Fibroblast of upper back skin (primary cell): ENCODE measurements around the gene LRRC32.
A peak's percentile ranks its signal among the peaks of the same experiment; 100 is the strongest.
"Not testable (repeated sequence)": the region's sequence is repeated elsewhere in the genome, so short reads cannot be mapped to it uniquely, and the experiment has no call there.

Experiments used
- DNase-seq: peaks from one replicate; pipeline ENCODE4 v3.0.0-alpha.2; 2013

LRRC32 gene

DNA sequence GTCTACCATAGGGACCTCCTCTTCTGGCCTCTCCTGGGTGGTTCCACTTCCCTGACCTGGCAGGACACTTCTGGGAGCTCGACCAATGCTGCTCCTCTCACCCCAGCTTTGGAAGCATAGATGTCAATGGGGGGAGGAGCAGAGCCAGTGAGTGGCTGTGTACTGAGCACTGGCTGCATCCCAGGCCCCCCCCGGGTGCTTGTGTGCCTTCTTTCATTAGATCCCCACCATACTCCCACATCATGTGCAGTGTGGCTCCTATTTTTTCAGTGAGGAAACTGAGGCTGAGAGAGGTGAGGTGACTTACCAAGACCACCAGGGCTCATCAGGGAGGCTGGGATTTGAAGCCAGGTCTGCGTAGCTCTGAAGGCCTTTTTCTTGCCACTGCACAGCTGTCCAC, 44.3 kb downstream of the LRRC32 start:
- DNase-seq: no peak

DNA sequence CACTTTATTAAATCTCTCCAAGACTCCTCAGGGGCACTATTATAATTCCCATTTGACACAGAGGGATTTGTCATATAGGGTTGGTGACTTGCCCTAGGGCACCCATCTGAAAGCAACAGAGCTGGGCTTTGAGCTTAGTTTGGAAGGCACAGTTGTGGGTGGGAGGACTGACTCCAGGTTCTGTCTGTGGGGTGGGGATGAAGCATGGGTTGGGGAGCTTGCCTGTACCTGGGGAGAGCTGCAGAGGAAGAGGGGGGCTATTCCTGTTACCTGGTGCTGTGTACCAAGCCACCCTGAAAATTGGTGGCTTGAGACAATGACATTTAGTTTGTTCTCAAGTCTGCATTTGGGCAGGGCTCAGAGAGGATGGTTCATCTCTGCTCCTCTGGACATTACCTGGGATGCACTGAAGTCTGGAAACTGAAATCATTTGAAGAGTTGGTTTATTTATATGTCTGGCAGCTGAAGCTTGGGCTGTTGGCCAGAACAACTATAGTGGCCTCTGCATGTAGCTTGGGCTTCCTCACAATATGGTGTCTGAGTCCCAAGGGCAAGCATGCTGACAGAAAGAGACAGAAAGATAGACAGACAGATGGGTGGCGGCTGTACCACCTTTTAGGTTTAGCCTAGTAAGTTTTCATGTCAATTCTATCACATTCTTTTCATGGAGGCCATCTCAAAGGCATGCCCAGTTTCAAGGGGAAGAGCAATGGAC, 44.9 kb downstream of the LRRC32 start:
- no peak for DNase-seq

DNA sequence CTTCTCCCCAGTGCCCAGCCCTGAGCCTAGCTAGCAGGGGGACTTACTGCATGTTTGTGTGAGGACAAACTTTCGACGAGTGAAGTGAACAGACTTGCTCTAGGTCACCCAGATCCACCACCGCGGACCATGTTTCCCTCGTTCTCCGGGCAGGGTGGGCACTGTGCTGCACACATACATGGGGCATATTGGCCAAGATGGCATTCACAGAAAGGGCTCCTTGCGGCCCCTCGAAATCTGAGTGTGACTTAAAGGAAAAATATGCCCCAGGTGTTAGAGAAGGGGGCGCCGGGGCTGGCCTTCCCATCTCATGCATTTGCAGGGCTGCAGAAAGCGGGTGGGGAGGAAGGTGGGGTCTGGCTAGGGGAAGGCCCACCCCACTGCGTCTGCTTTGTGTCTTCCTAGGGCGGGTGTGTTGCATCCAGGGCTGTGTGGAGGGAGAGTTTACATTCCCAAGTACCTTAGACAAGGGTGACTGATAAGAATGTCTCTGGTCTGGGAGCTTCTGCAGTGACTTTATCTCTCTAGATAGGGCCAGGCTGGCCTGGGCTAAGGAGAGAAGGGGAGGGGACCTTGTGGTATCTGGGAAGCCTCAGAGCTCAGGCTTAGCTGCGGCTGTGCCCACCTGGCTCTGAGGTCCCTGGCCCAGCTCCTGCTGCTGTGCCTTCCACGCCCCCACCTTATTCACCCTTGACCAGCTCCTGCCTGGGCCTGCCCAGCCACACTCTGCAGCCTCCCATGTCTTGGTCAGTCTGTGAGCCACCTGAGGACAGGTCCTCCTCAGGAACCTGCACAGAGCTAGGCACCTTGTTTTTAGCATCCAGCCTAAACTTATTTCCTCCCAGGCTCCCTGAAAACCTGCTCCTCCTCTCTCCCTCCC, 45.8 kb downstream of the LRRC32 start:
- DNase-seq: no peak

DNA sequence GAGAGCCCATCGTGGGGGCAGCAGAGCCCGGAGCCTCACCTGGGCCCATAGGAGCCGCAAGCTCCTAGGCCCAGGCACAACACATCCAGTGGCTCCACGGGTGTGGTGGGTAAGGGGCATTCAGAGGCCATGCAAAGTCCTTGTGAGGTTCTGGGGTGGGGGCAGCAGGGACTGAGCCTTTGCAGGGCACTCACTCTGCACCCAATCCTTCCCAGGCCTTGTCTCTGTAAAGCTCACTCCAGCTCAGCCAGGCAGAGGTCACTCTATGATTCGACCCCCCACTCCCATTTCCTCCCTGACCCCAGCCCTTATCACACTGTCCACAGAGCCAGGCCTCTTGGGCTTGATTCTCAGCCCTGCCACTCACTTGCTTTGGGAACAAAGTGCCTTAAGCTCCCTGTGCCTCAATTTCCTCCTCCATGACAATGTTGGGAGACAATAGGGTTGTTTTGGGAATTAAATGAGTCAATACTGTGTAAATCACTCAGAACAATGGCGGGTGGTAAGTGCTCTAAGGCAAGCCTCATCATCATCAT, 46.6 kb downstream of the LRRC32 start:
- no peak for DNase-seq

DNA sequence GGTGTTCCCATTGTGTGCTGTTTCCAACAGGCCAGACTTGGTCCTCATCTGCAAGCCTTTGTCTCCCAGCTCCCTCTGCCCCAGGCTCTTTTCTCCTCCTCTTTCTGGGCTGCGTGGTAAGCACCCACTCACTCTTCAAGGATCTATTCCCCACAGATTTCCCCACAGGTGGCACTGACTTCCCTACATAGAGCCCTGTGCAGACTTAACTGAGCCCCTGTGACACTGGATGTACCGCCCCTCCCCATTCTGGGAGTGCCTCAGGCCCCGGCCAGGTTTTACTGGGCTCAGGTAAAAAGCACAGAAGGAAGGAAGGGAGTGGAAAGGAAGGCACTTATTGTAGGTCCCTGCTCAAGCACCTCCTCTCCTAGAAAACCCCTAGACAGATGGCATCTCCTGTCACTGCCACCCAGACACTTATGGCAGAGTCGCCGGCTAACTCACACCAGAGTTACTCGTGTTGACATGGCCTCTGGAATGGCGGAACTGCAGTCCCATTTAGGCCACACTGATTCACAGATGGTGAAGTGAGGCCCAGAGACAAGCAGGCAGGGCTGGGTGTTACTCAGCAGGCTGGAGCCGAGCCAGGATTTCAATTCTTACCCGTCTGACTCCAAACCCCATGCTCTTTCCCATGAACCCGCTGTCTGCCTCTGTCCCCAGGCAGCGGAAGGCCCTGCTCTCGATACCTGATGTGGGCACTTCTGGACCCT, 47.2 kb downstream of the LRRC32 start:
- peak; percentile 68 for DNase-seq

DNA sequence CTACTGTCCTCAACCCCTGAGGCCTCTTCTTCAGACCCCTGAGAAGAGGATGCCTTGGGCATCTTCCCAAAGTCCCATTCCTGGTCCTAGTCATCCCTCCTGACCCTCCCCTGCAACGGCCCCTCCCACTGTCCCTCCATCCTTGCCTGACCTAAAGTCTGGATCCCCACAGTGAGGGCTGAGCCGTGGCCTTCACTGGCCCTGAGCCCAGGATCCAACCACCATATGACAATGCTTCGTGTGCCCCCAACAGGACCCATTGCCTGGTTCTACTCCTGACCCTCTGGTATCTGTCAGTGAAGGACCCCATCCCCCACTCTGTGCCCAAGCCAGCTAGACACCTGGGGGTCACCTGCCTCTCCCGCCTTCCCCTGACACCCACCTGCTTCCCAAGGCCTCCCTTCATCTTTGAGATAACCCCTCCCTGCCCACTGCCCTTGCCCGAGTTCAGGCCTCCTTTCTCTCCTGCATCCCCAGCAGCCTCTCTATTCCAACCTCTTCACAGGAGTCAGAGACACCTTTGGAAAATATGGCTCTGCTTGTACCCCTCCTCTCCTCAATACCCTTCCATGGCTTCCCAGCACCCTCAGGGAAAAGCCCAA, 48.0 kb downstream of the LRRC32 start:
- no peak for DNase-seq

DNA sequence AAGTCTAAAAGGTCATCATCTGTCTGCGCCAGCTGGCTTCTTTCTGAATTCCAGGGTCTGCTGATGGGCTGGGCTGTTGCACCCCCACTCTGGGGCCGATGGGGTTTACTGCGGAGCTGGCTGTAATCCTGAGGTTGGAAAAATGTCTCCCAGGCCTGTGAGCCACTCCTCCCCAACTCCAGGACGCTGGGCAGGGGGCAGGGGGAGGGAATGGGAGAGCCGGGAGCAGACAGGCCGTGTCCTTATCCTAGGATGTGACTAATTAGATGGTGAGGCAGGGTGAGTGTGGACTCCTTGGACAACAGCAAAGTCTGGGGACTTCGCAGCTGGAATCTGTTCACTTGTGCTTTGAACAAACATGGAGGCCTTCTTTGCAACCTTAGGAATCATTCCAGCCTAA, 48.7 kb downstream of the LRRC32 start:
- peak; percentile 85 for DNase-seq

DNA sequence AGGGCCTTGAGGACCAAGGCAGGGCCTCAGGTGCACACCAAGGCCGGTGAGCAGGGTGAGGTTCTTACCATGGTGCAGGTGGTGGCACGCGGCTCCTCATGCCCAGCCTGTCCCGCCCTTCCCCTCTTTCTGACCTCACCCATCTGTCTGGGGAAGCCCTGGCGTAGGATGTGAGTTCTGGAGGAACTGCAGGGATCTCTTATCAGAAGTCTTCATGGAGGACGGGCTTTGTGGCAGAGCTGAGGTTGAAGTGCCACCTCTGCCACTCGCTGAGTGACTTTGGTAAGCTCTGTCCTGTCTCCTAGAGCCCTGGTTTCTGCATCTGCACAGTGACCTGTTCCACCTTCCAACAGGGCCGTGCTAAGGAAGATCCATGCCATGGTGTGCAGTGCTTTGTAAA, 49.1 kb downstream of the LRRC32 start:
- no peak for DNase-seq

DNA sequence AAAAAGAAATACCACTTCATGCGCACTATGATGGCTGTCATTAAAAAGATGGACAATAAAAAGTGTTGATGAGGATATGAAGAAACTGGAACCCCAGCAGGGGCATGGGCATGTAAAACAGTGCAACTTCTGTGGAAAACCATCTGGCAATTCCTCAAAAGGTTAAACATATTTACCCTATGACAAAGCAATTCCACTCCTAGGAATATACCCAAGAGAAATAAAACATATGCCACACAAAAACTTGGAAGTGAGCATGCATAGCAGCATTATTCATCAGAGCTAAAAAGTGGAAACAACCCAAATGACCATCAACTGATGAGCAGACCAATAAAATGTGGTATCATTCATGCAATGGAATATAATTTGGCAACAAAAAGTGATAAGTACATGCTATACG, 50.1 kb downstream of the LRRC32 start:
- peak; percentile 96 for DNase-seq

DNA sequence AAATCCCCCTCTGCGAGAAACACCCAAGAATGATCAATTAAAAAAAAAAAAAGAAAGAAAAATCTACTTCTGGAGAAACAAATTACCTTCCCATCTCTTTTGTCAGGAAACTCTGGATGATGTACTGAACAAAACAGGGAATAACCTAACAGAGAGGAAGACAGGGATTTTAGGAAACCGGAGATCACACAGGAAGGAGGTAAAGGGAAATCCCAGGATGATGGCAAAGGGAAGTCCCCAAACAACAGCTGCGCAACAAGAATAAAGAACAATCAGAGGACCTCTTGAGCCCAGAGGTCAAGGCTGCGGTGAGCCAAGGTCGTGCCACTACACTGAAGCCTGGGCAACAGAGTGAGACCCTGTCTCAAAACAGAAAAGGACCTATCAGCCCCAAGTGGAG, 50.7 kb downstream of the LRRC32 start:
- DNase-seq: not testable (repeated sequence)

DNA sequence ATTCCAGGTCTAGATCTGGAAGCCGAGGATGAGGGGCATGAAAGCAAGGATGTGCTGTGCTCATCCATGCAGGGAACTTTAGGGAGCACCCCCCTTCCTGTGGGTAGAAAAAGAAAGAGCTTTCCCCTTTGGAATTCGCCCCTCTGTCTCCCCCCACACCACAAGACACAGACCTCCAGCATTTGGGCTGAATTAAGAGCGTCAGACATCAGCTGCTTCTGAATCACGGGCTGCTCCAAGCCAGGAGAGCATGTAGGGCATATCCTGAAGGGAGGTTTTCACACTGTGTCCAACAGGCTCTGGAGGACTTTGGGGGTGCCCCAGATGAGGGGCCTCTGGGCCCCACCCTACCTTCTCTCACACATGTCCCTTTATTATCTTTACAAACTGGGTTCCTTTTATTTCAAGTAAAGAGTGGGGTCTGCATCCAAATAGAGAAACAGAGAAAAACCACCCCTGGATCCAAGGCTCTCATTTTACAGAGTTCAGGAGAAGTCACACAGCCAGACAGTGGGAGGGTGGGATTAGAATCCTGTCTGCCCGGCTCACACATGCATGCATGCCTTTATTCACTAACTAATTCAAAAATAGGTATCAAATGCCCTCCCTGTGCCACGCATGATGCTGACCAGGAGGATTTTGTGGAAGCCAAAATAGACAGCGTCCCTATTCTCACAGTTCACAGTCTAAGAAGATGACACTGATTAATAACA, 52.8 kb downstream of the LRRC32 start:
- DNase-seq: peak; percentile 95

DNA sequence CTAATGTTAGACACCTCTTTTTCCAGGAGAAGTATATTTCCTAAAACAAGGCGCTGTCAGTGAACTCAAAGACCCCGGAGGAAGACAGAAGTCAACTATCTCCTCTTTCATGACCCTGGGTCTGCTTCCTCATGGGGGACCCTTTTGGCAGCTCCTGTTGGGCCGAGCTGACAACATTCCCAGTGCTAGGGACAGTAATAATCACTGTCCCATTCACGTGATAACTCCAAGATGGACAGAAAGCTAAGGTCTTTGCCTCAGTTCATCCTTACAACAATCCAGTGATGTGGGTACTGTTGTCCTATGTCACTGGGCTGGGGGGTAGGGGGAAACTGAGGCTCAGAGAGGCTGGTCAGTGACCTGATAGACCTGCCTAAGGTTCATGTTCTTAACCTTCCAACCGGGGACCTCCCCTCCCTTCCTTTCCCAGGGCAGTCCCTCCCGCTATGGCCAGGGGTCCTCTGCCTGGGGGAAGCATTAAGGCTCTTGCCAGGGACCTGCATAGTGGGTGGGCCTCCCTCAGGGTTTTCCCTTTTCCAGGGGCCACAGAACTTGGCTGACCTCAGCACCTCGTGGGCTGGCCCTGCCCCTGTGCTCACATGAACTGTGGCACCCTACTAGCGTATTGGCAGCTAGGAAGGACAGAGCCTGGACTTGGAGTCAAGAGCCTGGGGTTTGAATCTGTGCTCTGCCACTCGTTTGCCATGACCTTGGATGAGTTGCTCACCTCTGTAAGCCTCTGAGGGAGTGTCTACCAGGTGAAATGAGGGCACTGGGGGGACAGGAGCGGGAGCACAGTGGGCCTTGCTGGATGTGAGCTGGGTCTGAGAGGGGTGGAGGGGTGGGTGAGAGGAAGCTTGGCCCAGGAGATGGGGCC, 53.6 kb downstream of the LRRC32 start:
- no peak for DNase-seq

DNA sequence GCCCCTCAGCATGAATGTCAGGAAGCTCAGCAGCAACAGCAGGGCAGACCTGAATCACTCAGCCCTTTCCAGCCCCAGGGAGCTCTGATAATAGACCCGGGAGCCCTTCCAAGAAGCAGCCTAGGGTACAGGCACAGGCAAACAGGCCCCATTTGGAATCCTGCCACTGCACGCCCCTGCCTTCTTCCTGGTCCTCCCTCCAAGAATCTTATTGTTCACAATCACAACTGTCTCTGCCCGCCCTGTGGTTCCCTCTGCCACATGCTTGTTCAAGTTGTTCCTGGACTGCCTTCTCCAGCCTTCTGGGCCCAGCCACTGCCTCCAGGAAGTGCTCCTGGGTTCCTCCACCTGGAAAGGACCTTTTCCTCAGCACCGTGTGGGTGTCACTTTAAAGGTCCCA, 54.6 kb downstream of the LRRC32 start:
- DNase-seq: peak; percentile 84

DNA sequence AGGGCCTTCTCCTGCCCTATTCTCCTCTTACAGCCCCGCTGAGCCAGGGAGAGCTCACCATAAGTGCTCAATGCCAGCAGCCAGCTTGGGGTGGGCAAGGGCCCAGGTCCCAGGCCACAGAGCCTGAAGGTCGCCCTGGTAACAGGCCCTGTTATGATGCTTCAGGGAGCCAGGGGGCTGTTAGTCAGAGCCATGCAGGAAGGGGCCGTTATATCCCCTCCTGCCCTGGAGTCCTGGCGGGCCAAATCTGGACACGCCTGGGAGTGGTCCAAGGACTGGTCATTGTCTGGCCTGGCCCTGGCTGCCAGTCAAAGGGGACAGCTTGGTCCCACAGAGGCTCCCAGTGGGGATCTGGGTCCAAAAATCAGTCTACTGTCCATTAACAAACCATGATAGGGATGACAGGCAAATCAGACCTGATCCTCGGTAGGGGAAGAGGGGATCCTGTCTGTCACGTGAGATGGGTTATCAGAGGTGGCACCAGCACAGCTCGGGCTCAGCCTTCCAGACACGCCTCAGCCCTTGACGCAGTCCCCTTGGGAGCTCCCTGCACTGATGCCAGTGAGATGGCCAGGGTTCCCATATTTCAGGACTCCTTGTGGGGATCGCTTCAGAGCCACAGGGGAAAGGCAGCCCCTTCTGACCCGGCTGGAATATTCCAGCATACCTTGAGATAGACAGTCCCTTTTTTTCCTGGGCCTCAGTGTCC, 55.9 kb downstream of the LRRC32 start:
- no peak for DNase-seq

DNA sequence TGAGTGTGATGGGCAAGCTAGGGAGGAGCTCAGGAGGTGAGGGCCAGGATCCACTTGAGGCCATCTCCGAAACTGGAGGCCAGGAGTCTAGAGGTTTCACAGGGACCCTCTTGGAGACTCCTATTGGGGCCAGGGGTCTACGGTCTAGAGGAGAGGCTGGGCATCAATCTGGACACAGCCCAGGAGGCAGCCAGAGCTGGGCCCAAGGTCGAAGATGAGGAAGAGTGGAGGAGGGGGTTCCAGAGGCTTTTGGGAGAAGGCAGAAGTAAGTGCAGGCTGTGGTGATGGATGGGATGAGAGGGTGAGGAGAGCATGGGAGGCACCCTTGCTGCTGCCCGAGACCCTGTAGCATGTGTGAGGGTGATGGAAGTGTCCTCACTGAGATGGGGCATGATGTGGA, 56.6 kb downstream of the LRRC32 start:
- DNase-seq: no peak

DNA sequence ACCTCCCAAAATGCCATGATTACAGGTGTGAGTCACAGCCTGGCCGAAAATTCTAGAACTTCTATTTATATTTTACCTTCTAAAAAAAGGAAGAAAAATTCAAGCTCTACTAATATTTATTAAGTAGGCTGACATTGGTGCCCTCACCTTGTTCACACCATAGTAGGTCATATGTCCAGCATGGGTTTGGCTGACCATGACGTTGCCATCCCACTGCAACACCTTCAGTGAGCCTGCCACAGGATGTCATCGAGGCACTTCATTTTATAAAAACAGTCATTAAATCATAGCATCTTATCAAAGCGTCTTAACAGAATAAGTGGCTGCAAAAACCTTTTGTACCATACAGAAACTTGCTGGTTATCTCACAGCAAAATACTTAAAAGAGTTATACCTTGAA, 58.3 kb downstream of the LRRC32 start:
- no peak for DNase-seq

DNA sequence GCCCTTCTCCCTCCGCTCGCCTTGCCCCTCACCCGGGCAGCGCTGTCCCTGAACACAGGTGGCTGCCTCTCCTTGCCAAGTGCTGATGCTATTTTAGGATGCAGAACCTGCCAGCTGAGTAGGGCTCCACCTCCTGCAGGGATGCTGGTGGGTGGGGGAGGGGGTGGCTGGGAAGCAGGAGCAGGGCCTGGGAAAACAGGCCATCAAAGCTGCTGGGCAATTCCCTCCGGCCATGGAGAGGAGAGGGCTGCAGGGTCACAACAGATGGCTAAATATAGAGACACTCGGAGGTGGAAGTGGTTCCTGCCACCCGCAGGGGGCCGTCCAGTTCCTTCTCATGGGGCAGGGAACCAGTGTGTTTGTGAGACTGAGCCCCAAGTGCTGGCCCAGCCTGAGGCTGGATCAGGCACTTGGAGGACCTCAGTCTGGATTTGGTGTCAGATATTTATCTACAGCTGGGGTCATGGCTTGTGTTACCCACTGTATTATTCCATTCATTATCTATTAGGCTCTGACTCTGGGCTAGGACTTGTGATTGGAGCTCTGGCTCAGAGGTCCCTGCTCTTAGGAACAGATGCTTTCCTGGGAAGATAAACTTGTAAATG, 59.6 kb downstream of the LRRC32 start:
- no peak for DNase-seq

DNA sequence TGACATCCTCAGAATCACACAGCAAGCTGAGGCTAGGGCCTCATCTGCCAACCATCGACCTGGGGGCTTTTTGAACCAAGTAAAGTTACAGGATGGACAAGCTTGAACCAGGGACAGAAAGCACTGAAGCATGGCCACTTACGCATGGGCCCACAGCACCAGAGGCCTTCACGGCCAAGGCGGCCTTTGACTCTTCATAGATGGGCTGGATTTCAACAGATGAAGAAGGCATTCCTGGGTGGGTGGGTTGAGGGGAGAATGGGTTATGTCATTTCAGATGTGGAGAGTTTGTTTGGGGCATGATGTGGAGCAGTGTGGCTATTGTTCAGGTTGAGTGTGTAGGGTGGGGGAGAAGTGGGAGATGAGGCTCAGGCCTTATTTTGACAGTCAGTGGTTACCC, 60.2 kb downstream of the LRRC32 start:
- DNase-seq: no peak

DNA sequence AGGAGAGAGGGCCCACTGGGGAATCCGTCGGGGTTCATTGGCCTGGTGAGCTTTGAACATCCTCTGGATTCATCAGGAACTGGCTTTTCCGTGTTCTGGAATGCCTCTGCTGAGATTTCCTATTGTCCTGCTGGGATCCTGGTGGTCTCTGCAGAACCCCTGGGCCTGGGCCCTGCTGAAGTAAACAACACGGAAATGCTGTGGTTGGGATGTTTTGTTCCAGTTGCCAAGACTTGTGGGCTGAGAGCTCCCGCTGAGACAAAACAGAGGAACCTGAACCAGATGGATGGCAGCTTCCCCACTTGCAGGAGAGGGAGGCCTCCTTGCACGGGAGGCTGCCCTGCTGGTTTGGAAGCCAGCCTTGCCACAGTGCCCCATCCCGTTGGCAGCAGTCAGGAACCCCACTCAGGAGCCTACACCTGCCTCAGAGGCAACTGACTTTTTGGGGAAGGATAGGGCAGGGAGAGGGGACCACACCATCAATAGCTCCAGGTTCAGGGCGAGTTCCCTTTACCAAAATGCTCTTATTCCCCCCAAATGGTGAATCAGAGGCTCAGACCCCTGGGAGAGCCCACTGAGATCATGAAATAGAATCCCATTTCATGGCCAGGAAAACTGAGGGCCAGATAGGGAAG, 60.7 kb downstream of the LRRC32 start:
- DNase-seq: peak; percentile 66
